ENCODE results near the gene UBA1. TPM values are rescaled to one million over a fixed set of nuclear protein-coding genes. Genes with fewer than 3 reads are reported as not detected.

UBA1 gene
- total RNA-seq, 1 donor from 2014 or later = 503 TPM

DNA sequence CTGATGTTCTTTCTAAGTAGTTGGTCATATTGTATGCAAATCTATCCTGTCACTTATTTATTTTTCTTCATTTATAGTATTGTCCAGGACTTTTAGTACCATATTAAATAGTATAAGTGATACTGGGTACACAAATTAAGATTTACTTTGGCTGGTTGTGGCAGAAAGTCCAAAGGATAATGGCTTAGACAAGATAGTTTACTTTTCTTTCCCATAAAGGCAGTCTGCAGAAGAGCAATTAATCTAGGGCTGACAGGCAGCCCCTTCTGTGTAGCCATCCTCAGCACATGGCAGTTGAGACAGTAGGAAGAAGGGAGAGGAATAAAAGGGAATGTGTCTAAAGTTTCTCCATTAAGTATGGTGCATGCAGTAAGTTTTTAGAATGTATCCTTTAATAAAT lies 42.2 kb upstream of the UBA1 start:
- Mint-ChIP-seq H3K27me3 (ENCODE audit: unreplicated experiment) (no peaks in the 10 kb centered on the region), H3K9me3 (ENCODE audit: unreplicated experiment) (peaks cover 3% of the 10 kb centered on the region), H3K27ac (ENCODE audit: unreplicated experiment) (no peak overlapping the region)

DNA sequence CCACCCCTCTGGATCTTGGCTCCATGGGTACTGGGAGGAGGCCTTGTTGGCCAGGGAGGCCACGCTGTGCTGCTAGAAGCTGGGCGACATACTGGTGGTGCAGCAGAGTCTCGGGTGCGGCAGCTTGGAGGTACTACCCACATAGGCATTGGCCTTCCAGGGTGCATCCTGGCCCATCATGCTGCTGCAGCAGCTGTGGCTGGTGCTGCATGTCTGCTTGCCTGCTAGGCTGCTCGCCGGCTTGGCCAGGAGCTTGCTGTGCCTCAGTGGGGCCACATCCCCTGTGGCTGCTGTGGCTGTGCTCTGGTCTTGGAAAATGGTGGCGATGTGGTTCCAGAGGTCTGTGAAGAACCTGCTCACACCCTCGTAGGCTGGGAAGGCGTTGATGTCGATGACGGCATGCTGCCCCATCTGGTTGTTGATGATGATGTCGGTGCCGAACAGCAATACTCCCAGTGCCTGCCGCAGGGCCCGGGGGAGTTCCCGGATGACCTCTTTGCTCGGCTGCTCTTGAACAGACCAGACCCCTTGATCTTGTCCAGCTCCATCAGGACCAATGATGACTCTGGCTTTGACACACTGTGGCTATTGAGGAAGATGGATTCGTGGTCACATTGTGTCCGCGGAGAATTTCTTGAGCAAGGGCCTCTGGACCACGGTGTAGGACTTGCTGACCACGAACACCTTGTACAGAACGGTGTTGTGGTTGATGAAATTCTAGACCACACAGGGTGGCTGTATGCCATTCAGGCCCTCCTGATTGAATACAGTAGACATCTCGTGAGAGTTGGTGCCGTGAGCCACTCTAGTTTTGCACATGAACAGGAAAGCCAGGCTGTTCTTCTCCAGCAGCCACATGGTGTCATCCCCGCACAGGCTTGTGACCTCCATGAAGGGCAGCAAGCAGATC lies 36.8 kb upstream of the UBA1 start:
- TF ChIP-seq, protein P1, sequence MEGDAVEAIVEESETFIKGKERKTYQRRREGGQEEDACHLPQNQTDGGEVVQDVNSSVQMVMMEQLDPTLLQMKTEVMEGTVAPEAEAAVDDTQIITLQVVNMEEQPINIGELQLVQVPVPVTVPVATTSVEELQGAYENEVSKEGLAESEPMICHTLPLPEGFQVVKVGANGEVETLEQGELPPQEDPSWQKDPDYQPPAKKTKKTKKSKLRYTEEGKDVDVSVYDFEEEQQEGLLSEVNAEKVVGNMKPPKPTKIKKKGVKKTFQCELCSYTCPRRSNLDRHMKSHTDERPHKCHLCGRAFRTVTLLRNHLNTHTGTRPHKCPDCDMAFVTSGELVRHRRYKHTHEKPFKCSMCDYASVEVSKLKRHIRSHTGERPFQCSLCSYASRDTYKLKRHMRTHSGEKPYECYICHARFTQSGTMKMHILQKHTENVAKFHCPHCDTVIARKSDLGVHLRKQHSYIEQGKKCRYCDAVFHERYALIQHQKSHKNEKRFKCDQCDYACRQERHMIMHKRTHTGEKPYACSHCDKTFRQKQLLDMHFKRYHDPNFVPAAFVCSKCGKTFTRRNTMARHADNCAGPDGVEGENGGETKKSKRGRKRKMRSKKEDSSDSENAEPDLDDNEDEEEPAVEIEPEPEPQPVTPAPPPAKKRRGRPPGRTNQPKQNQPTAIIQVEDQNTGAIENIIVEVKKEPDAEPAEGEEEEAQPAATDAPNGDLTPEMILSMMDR (IDR thresholded peaks at IDR 0.05; ENCODE audit: partially characterized antibody, unreplicated experiment) = no peak
- Mint-ChIP-seq H3K27me3 (ENCODE audit: unreplicated experiment) (no peaks in the 10 kb centered on the region), H3K4me3 (ENCODE audit: unreplicated experiment) (no peak overlapping the region), H3K4me1 (ENCODE audit: low read depth, unreplicated experiment) (no peaks in the 10 kb centered on the region), H3K27ac (ENCODE audit: unreplicated experiment) (no peak overlapping the region), H3K36me3 (ENCODE audit: unreplicated experiment) (no peaks in the 10 kb centered on the region), H3K9me3 (ENCODE audit: unreplicated experiment) (peaks cover 1% of the 10 kb centered on the region)
- DNase-seq = no peak

More for the DNA sequence above, 42.2 kb upstream of the UBA1 start:
- DNase-seq = no peak
- H3K4me3 Mint-ChIP-seq (ENCODE audit: unreplicated experiment) = no peak overlapping the region
- TF ChIP-seq, protein P1 (IDR thresholded peaks at IDR 0.05; ENCODE audit: partially characterized antibody, unreplicated experiment) = no peak
- H3K4me1 Mint-ChIP-seq (ENCODE audit: low read depth, unreplicated experiment) = no peaks in the 10 kb centered on the region
- H3K36me3 Mint-ChIP-seq (ENCODE audit: unreplicated experiment) = no peaks in the 10 kb centered on the region

DNA sequence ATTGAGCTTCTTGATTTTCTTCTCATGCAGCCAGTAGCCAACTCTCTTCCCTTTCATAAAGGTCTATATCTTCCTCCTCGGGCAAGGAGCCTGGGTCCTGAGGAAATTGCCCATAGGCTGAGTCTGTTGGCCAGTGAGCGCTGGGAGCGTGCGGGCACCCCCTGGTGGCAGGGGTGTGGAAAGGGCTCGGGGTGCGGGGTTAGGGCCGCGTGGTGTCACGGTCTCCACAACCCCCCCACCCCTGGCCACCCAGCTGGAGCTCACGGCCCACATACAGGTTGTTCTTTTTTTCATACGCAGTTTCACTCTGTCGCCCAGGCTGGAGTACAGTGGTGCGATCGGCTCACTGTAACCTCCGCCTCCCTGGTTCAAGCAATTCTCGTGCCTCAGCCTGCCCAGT lies 35.5 kb upstream of the UBA1 start:
- DNase-seq = no peak
- H3K27ac Mint-ChIP-seq (ENCODE audit: unreplicated experiment) = no peak overlapping the region
- no peaks in the 10 kb centered on the region for H3K36me3 Mint-ChIP-seq (ENCODE audit: unreplicated experiment)
- H3K9me3 Mint-ChIP-seq (ENCODE audit: unreplicated experiment) = peaks cover 1% of the 10 kb centered on the region
- no peaks in the 10 kb centered on the region for H3K27me3 Mint-ChIP-seq (ENCODE audit: unreplicated experiment)
- TF ChIP-seq, protein P1 (IDR thresholded peaks at IDR 0.05; ENCODE audit: partially characterized antibody, unreplicated experiment) = peak; percentile 15
- H3K4me1 Mint-ChIP-seq (ENCODE audit: low read depth, unreplicated experiment) = no peaks in the 10 kb centered on the region
- H3K4me3 Mint-ChIP-seq (ENCODE audit: unreplicated experiment) = no peak overlapping the region

DNA sequence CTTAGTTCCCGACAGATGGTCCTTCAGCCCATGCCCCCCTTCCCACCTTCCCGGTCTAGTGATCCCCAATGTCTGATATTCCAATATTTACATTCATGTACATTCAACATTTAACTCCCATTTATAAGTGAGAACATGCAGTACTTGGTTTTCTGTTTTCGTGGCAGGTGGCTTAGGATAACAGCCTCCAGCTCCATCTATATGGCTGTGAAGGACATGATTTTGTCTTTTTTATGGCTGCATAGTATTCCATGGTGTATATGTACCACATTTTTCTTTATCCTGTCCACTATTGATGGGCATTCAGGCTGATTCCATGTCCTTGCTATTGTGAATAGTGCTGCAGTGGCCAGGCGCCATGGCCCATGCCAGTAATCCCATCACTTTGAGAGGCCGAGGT lies 34.8 kb upstream of the UBA1 start:
- H3K9me3 Mint-ChIP-seq (ENCODE audit: unreplicated experiment) = peaks cover 1% of the 10 kb centered on the region
- H3K27me3 Mint-ChIP-seq (ENCODE audit: unreplicated experiment) = no peaks in the 10 kb centered on the region
- no peaks in the 10 kb centered on the region for H3K4me1 Mint-ChIP-seq (ENCODE audit: low read depth, unreplicated experiment)

More for the DNA sequence above, 34.8 kb upstream of the UBA1 start:
- H3K27ac Mint-ChIP-seq (ENCODE audit: unreplicated experiment) = no peak overlapping the region
- H3K36me3 Mint-ChIP-seq (ENCODE audit: unreplicated experiment) = no peaks in the 10 kb centered on the region
- no peak overlapping the region for H3K4me3 Mint-ChIP-seq (ENCODE audit: unreplicated experiment)
- no peak for DNase-seq
- TF ChIP-seq, protein P1 (IDR thresholded peaks at IDR 0.05; ENCODE audit: partially characterized antibody, unreplicated experiment) = no peak

Data from glutamatergic neuron (in vitro differentiated cells).